Osteoblast (primary cell): ENCODE data around the gene SEC14L1. TPM values are rescaled to one million over a fixed set of nuclear protein-coding genes. Genes with fewer than 3 reads are reported as not detected.
A peak's percentile ranks its signal among the peaks of the same experiment; 100 is the strongest.

ENCODE experiments used
- DNase-seq: peaks from one replicate; pipeline ENCODE4 v3.0.0; 2011; ENCODE audit warnings: low spot score, mixed read lengths; ENCODE audit not compliant: insufficient read length; ENCODE audit errors: missing footprints
- H2AFZ ChIP-seq: 2 replicates; pipeline ENCODE4 v1.6.0; 2011; ENCODE audit warnings: mild to moderate bottlenecking, low read length
- H3K27ac ChIP-seq: 2 replicates; pipeline ENCODE4 v1.5.1; 2011; ENCODE audit warnings: mild to moderate bottlenecking, low read depth, low read length, moderate library complexity
- H3K27me3 ChIP-seq: 2 replicates; pipeline ENCODE4 v1.6.0; 2012; ENCODE audit warnings: mild to moderate bottlenecking, control low read depth, inconsistent platforms, low read length, moderate library complexity; ENCODE audit not compliant: insufficient read depth
- H3K36me3 ChIP-seq: 2 replicates; pipeline ENCODE4 v1.5.1; 2011; ENCODE audit warnings: mild to moderate bottlenecking, low read length, control low read depth, moderate library complexity; ENCODE audit not compliant: insufficient read depth
- H3K4me1 ChIP-seq: 2 replicates; pipeline ENCODE4 v1.5.1; 2011; ENCODE audit warnings: mild to moderate bottlenecking, low read length, control low read depth, moderate library complexity; ENCODE audit not compliant: insufficient read depth
- H3K4me2 ChIP-seq: 2 replicates; pipeline ENCODE4 v1.6.0; 2011; ENCODE audit warnings: mild to moderate bottlenecking, low read length; ENCODE audit not compliant: insufficient read depth
- H3K4me3 ChIP-seq: fragments of 200-600 bp; sonication (generic); 3 replicates; pipeline ENCODE4 v1.5.1; 2012; ENCODE audit warnings: mild to moderate bottlenecking, low read length, inconsistent platforms; ENCODE audit not compliant: insufficient read depth
- H3K79me2 ChIP-seq: 2 replicates; pipeline ENCODE4 v1.6.0; 2012; ENCODE audit warnings: mild to moderate bottlenecking, low read length, control low read depth, inconsistent platforms; ENCODE audit not compliant: insufficient read depth
- H3K9me3 ChIP-seq: 2 replicates; pipeline ENCODE4 v1.5.1; 2011; ENCODE audit warnings: low read depth, low read length, control low read depth
- H4K20me1 ChIP-seq: 2 replicates; pipeline ENCODE4 v1.6.0; 2012; ENCODE audit warnings: mild to moderate bottlenecking, low read length, control low read depth; ENCODE audit not compliant: insufficient read depth
- CTCF ChIP-seq: IDR thresholded peaks from 2 replicates; pipeline ENCODE4 v1.5.1; 2011; ENCODE audit warnings: mild to moderate bottlenecking, low read depth, low read length, moderate library complexity; ENCODE audit errors: extremely low read depth
- total RNA-seq: library from RNA; depleted of rRNA; stranded (reverse); fragments of >200 nt; gene quantifications from 2 replicates; pipeline ENCODE4 v1.2.3, GENCODE V29; 2012

SEC14L1 gene
- total RNA-seq, 1 donor, result 53.6 TPM

GRCh38 chr17:77130525-77130924 is 10.2 kb upstream of the SEC14L1 start:
- Histone ChIP-seq H3K27ac (no peak overlapping the region), H3K36me3 (no peaks in the 10 kb centered on the region), H3K79me2 (no peaks in the 10 kb centered on the region), H3K4me2 (no peak overlapping the region), H3K27me3 (no peaks in the 10 kb centered on the region), H2AFZ (no peak overlapping the region), H3K9me3 (no peaks in the 10 kb centered on the region), H3K4me1 (peaks cover 43% of the 10 kb centered on the region), H4K20me1 (no peaks in the 10 kb centered on the region), H3K4me3 (no peak overlapping the region)
- DNase-seq, result no peak
- TF ChIP-seq CTCF, result no peak

- no peaks in the 10 kb centered on the region for H3K79me2 ChIP-seq
- H2AFZ ChIP-seq, result no peak overlapping the region
- no peaks in the 10 kb centered on the region for H3K36me3 ChIP-seq
- H3K4me3 ChIP-seq, result no peak overlapping the region
- H4K20me1 ChIP-seq, result no peaks in the 10 kb centered on the region
- no peak for TF ChIP-seq CTCF
- H3K27ac ChIP-seq, result no peak overlapping the region
- no peaks in the 10 kb centered on the region for H3K9me3 ChIP-seq
- H3K4me1 ChIP-seq, result peaks cover 40% of the 10 kb centered on the region
- no peaks in the 10 kb centered on the region for H3K27me3 ChIP-seq
- DNase-seq, result no peak
- no peak overlapping the region for H3K4me2 ChIP-seq
These were observed 8.9 kb upstream of the SEC14L1 start for GRCh38 chr17:77131904-77132303.

- H2AFZ ChIP-seq, result no peak overlapping the region
- peaks cover 2% of the 10 kb centered on the region for H3K9me3 ChIP-seq
- no peaks in the 10 kb centered on the region for H3K79me2 ChIP-seq
- H3K4me1 ChIP-seq, result peaks cover 38% of the 10 kb centered on the region
- no peak overlapping the region for H3K4me3 ChIP-seq
- TF ChIP-seq CTCF, result no peak
- peak overlapping the region; percentile 58 for H3K4me2 ChIP-seq
- no peaks in the 10 kb centered on the region for H3K36me3 ChIP-seq
- no peaks in the 10 kb centered on the region for H4K20me1 ChIP-seq
- DNase-seq, result no peak
- H3K27me3 ChIP-seq, result no peaks in the 10 kb centered on the region
- H3K27ac ChIP-seq, result no peak overlapping the region
These were observed 8.2 kb upstream of the SEC14L1 start for GRCh38 chr17:77132411-77133086.

GRCh38 chr17:77133087-77133638 is 7.6 kb upstream of the SEC14L1 start:
- DNase-seq, result no peak
- Histone ChIP-seq H2AFZ (no peak overlapping the region), H3K79me2 (no peaks in the 10 kb centered on the region), H3K27me3 (no peaks in the 10 kb centered on the region), H3K4me1 (peaks cover 36% of the 10 kb centered on the region), H4K20me1 (no peaks in the 10 kb centered on the region), H3K27ac (no peak overlapping the region), H3K4me2 (no peak overlapping the region), H3K9me3 (peaks cover 2% of the 10 kb centered on the region), H3K36me3 (no peaks in the 10 kb centered on the region), H3K4me3 (no peak overlapping the region)
- TF ChIP-seq CTCF, result no peak
